A549 treated with Hydrocortisone at 1 μM for 4 hours (cell line): ENCODE measurements around the gene DCAF17. TPM values are rescaled to one million over a fixed set of nuclear protein-coding genes. Genes with fewer than 3 reads are reported as not detected.

Experiments used
- total RNA-seq: library from RNA; stranded (reverse); fragments of 200-300 nt; extraction: Qiagen RNA extraction; gene quantifications from 5 replicates; pipeline ENCODE4 v1.2.3, GENCODE V29; 2022

The DCAF17 gene
- total RNA-seq: 7.6 to 13.3 TPM (median 9.9 TPM) in 5 replicates

DNA sequence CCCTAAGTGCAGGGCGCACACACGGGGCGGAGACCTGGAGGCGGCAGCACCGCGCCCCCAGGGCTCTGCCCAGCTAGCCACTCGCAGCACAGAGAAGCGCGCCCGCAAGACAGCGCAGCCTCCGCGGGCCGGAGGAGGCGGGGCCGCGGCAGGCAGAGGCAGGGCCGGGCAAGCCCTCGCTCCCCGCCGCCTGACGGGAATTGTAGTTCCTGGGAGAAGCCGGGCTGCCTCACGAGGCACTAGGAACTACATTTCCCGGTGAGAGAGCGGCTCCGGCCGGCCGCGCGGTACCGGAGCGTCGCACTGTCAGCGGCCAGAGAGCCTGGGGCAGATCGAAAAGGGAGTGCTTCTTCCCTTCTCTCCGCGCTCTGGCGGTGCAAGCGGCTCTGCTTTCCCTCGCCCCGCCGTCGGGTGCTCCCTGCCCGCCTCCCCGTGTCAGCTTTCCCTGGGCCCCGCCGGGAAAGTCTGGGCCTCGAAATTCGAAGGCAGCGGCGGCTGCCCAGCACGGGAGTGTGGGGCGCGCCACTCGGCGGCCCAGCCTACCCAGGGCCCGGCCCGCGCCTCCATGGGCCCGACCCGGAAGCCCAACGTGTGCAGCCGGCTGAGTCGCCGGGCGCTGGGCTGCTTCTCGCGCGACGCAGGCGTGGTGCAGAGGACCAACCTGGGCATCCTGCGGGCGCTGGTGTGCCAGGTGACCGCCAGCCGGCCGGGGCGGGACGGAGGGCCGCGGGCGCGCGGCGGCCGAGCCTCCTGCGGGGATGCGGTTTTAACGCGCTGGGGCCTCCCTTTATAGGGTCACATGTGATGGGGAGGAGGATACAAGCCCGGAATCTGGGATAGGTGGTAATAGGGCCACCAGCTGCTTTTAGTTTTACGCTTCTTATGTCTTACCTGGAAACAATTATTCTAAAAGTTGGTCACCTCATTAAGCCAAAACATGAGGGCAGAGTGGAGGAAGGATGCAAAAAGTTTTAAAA, at the start of gene DCAF17:
TSS of gene DCAF17 (plus strand) at position 214 of the 977 bp plus-strand sequence. CDS start at position 566, 352 bp downstream.

GRCh38 chr2:171433763-171434012, 338 bp upstream of the DCAF17 start, which contains the start of gene METTL8:
Gene METTL8 (minus strand): TSS chr2:171433990. CDS start chr2:171392185, 41,805 bp downstream.

GRCh38 chr2:171522052-171522787, 88.2 kb downstream of the DCAF17 start, which contains the start of gene CYBRD1:
Gene CYBRD1 (plus strand): TSS chr2:171522474. CDS start chr2:171522546, 72 bp downstream.

Other genes starting within 250 kb of the DCAF17 start
- 24.9 to 34.4 TPM (median 26.0 TPM) in 5 replicates for gene METTL8, start 236 bp upstream of the DCAF17 start, total RNA-seq
- gene CYBRD1, start 88.2 kb downstream of the DCAF17 start, total RNA-seq: 23.7 to 35.9 TPM (median 30.9 TPM) in 5 replicates